Raji (cell line): Measurements from ENCODE around the gene SSR2.

ENCODE experiments used
- POLR2A ChIP-seq: IDR thresholded peaks from 2 replicates; pipeline ENCODE4 v1.6.1; 2011; ENCODE audit warnings: low read depth, low read length, control low read depth; ENCODE audit not compliant: insufficient read depth

The SSR2 gene

GRCh38 chr1:155983191-155984024 lies 37.3 kb downstream of the SSR2 start:
- peak; percentile 91 for TF ChIP-seq POLR2A

- no peak for TF ChIP-seq POLR2A
These were observed 38.6 kb downstream of the SSR2 start for GRCh38 chr1:155982106-155982505.

GRCh38 chr1:155981266-155982088 lies 39.3 kb downstream of the SSR2 start:
- peak; percentile 73 for TF ChIP-seq POLR2A

GRCh38 chr1:155979597-155980343 lies 41.0 kb downstream of the SSR2 start:
- TF ChIP-seq POLR2A = peak; percentile 51; the same call in 1 of the 2 replicates

GRCh38 chr1:155978973-155979429 lies 41.8 kb downstream of the SSR2 start:
- no peak for TF ChIP-seq POLR2A

GRCh38 chr1:155978325-155978972 lies 42.3 kb downstream of the SSR2 start, which contains the start of gene ARHGEF2:
Gene ARHGEF2, minus strand, starts transcription at chr1:155978547. Its CDS starts 120 bp downstream, at chr1:155978427.
- peak; percentile 88 for TF ChIP-seq POLR2A

GRCh38 chr1:155977690-155978324 lies 42.9 kb downstream of the SSR2 start:
- TF ChIP-seq POLR2A = 0 out of 2 replicates have a peak, but pooled peaks have one; percentile 7

- no peak; the same call in 1 of the 2 replicates for TF ChIP-seq POLR2A
These were observed 43.6 kb downstream of the SSR2 start for GRCh38 chr1:155976913-155977689.

- TF ChIP-seq POLR2A = peak; percentile 50
These were observed 44.5 kb downstream of the SSR2 start for GRCh38 chr1:155976062-155976912.

- TF ChIP-seq POLR2A = no peak
These were observed 45.2 kb downstream of the SSR2 start for GRCh38 chr1:155975375-155976061.

GRCh38 chr1:155974208-155975115 lies 46.3 kb downstream of the SSR2 start:
- no peak for TF ChIP-seq POLR2A

GRCh38 chr1:155973723-155974122 lies 47.0 kb downstream of the SSR2 start:
- TF ChIP-seq POLR2A = no peak
